HG02840 (cell line): ENCODE data around the gene GRID1.

Experiments
- ATAC-seq: cut with Tn5 transposase; IDR thresholded peaks from one replicate; pipeline ENCODE4 v1.9.1; 2021; ENCODE audit warnings: mild to moderate bottlenecking, moderate library complexity, moderate number of reproducible peaks; ENCODE audit not compliant: unreplicated experiment, low FRiP score

Gene GRID1

GRCh38 chr10:86234541-86235270 lies 131.9 kb downstream of the GRID1 start:
- ATAC-seq, result no peak

DNA sequence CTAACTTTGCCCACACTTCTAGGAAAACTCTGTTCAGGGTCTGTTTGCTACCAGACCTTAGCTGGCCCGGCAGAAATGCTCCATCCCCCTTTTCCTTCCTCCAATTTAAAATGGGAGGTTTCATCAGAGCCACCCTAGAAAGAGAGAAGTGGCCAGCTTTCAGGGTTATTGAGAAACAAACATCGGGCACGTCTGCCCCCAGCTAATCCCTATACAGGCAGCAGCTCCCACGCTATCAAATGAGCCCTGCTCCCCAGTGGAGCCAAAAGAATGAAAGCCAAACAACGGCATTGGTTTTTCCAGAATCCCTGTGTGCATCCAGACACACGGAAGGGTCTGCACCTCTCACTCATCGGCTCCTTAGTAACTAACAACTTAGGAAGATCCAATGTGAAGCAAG lies 132.5 kb downstream of the GRID1 start:
- ATAC-seq, result no peak

DNA sequence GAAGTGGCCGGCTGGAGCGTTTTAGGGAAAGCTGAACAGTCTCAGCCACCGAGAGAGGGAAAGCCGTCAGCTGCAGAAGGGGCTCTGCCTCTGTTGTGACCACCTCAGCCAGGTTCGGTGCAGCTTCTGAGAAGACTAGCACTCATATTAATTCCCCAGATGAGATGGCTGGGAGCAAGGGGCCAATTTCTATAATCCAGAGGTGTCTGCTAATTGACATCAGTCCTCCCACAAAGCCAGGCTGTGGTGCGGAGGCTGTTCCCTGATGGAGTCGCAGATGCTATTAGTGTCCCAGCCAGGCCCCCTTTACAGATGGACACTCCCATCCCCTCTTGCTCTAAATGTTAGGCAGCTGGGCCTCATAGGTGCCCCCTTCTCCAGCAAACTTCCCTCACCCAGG lies 133.5 kb downstream of the GRID1 start:
- no peak for ATAC-seq

DNA sequence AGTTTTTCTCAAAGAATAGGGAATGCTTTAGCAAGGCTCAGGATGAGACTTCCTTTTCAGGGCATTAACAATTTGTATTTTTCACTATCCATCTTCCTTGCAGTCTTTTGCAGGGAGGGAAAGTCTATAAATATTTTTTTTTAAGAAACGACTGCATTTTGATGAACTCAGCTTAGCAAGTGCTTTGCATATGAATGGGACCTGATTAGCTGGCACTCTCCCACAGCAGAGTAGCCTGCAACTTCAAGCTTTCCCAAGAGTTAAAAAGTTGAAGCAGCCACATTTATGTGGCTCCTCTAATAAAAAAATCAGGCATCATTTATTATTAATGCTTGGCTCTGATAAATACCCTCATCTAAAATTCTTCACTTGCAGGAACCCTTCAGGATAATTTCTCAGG lies 134.0 kb downstream of the GRID1 start:
- no peak for ATAC-seq

DNA sequence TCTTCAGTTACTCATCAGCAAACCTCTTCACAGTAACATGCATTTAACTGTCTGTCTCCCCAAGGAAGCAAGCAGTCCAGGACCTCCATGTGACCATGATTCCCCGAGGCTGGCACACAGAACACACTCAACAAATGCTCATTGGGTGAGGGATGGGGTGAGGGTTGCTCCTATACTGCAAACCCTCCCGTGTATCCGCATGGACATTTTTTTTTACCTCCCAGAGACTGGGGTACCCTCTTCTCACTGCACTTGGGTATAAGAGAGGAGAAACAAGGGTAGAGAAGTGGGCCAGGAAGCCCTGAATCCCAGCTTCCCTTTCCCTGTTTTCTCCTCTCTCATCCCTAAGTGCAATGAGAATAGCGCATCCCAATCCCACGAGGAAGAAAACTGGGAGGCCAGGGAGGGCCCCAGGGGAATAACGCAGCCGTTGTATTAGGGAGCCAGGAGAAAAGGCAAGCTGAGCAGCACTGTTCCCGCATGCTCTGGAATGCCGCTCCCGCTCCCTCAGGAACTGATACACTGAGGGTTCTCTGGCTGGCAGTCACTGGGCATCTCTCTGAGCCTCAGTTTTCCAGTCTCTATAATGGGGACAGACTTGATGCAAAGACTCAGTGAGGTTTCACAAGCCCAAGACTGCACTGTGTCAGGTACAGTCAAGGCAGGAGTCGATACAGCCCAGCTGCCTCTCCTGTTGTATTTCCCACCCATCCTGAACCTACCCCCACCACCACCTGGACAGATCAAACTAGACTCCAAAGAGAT lies 134.6 kb downstream of the GRID1 start:
- no peak for ATAC-seq

- ATAC-seq, result no peak
Measured at GRCh38 chr10:86230557-86231180, 135.9 kb downstream of the GRID1 start.

GRCh38 chr10:86229811-86230556 lies 136.6 kb downstream of the GRID1 start:
- no peak for ATAC-seq

DNA sequence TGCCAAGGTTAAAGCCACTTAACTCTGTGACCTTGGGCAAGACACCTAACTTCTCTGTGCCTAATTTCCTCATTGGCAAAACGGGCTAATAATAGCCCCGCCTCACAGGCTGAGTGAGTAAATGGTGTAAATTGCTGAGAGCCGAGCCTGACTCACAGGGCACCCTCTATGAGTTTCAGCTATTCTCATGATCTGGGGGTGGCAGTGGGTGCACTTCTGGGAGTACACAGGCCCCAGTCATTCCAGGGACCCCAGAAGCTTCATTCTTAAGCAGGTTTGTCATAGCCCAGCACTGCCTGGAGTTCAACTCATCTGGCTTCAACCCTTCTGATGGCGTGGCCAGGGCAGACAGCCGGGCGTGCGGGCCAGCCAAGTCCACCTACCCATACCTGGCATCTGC lies 137.2 kb downstream of the GRID1 start:
- ATAC-seq, result no peak

- ATAC-seq, result no peak
Measured at GRCh38 chr10:86227501-86228258, 138.9 kb downstream of the GRID1 start.

- ATAC-seq, result no peak
Measured at GRCh38 chr10:86226781-86227201, 139.8 kb downstream of the GRID1 start.

DNA sequence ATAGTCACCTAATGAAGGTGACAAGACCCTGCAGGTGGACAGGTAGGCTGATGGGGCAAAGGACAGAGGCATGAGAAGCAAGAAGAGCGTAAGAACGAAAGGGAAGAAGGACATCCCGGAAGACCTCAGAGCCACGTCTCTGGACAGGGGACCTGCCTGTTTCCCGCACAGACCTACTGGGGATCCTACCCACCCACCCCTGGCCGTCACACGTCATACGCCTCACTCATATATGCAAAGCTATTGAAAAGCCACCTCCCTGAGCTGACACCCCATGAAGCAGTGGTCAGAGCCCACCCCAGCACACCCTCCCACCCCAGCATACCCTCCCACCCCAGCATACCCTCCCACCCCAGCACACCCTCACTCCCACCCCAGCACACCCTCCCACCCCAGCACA lies 140.6 kb downstream of the GRID1 start:
- ATAC-seq, result no peak

- no peak for ATAC-seq
Measured at GRCh38 chr10:86225103-86225782, 141.4 kb downstream of the GRID1 start.

DNA sequence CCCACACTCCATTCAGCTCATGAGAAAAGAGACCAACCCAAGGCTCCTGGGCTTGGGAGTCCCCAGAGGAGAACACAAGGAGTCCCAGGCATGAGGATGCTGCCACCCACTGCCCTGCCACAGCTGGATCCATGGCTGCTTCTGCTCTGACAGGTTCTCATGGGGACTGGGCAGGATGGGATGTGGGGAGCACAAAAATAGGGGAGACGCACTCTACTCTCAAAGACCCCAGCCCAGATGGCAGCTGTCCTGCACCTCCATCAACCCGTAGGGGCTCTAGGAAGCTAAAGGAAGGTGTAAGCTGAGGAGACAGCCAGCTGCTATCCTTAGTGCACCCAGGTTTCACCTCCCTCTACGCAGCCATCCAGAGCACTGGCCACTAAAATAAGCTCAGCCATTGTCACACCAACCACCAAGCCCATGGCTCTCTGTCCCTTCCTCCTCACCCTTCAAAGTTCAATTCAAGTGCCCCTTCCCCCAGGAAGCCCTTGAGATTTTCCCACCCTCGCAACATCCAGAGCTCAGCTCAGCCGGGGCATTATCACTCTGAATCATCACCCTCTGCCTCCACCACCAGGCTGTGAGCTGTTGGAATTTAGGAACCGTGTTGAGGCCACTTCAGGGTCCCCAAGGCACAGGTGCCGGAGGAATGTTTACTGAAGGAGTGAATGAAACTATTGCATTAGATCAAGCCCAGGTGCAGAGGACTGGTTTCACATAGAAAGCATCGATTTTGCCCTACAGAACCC lies 142.1 kb downstream of the GRID1 start:
- no peak for ATAC-seq

- ATAC-seq, result no peak
Measured at GRCh38 chr10:86223256-86223655, 143.3 kb downstream of the GRID1 start.

GRCh38 chr10:86222687-86223086 lies 143.9 kb downstream of the GRID1 start:
- no peak for ATAC-seq

DNA sequence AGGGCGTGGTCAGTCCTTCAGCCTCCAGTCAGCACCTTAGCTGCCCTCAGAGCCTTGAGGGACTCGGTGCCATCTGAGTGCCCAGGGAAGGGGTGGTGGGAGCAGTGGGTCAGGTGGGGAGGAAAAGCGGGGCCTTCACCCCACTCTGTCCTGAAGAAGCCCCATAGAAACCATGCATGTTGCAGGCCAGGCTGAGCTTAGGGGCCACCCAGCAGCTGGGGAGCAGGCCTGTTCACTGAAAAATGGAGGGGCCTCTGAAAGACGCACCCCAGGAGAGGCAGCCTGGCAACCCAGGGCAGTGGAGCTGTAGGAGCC lies 144.3 kb downstream of the GRID1 start:
- ATAC-seq, result no peak

DNA sequence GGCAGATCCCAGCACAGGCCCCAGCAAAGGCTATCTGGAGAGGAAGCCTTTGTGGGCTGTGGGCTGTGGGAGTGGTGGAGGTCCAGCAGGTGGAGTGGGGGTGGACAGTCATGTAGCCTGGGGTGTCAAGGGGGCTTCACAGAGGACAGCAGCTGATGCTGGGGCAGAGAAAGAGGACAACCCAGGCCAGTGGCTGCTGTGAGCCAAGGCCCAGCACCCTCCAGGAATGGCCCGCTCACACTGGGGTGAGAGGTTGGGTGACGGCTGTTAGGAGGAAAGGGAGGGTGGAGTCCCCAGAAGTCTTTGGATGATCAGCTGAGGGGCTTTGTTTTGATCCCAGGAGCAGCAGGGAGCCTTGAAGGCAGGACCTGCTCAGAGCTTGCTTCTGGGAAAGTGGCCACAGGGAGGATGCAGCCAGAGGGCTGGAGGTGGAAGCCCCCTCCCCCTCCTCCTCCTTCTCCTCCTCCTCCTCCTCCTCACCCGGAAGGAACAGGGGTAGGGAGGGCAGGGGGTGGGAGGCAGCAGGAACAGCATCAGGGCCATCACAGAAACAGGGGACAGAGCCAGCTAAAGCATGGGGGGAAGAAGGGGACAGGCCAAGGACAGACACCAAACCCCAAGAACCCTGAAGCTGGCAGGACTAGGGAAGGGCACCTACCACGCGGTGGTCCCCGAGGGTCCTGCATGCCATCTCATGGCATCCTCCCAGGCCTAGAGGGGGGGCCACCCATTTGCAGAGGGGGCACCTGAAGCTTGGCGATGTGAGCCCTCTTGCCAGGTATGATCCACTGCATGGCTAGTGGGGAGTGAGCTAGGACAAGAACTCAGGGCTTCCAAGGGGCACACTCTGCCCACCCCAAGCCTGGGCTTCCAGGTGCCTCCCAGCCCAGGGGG lies 144.9 kb downstream of the GRID1 start:
- no peak for ATAC-seq

- no peak for ATAC-seq
Measured at GRCh38 chr10:86220626-86221025, 146.0 kb downstream of the GRID1 start.
